NCI-H146 (cell line): Measurements from ENCODE around the gene TMEM108.
"Not testable (repeated sequence)": the region's sequence is repeated elsewhere in the genome, so short reads cannot be mapped to it uniquely, and the experiment has no call there.

Source experiments
- DNase-seq: peaks from one replicate; lab custom pipeline; 2025; lab: John Stamatoyannopoulos, UW

TMEM108 gene

DNA sequence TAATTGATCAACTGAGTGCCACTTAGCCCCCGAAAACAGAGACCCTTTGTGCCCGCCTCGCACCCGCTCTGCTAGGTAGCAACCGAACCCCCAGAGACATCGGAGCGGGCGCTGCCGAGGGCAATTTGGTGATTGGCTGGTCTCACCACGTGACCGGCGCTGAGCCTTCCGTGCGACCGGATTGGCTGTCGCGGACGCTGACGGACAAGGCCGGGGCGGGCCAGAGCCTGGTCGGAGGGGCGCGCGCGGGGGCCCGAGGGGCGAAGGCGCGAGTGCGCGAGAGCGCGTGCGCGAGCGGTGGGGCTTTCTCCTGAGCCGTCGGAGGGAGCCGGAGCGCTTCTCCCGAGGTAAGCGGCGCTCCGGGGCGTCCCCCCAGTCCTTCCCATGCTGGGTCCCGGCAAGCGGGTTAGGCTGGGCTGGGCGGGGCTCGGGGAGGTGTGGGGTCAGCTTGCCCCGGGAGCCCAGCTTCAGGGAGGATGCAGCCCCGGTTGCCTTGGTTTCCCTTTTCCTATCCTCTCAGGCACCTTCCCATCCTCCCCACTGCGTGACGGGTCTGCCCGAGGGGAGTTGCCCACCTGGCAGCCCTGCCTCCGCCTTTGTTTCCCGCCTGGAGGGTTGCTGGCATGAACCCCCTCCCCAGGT, at the start of gene TMEM108:
Gene TMEM108 (plus strand): TSS at position 303 of the 642 bp plus-strand sequence.
- DNase-seq, result peak; percentile 99

DNA sequence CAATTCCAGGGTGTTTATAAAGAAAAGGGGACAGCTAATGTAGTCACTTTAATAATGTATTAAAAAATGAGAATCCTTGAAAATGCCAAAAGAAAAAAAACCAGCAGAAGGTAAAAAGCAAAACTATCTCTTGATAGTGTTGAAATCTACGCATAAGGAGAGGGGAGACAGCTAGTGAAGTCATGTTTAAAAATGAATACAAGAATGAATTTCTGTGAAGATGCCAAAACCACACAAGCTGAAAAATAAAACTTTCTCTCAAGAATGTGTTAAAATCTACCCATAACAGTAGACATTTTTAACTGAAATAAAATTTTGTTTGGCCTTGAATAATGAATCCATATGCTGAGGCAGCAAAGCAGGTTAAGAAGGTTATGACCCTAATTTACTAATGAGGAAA, 42.2 kb upstream of the TMEM108 start:
- no peak for DNase-seq

GRCh38 chr3:132997404-132998185, 40.6 kb upstream of the TMEM108 start:
- no peak for DNase-seq

GRCh38 chr3:133005032-133005431, 33.2 kb upstream of the TMEM108 start:
- DNase-seq, result not testable (repeated sequence)

DNA sequence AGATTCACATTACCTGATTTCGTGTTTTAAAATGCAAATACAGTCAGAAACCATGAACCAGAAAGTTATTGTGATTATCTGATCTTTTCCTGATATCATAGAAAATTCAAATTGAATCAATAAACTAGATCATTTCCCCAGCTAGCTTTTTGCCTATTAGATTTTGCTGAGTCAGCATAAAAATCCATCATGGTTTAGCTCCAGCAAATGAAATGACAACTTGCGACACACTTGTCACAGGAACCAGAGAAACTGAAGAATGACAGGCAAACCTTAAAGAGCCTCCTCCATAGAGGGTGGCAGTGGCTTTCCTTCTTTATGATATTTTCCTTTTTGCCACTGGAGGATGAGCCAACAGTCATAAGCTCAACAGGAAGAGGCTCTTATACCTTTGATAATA, 30.6 kb upstream of the TMEM108 start:
- no peak for DNase-seq

- DNase-seq, result no peak
Observed at GRCh38 chr3:133014325-133014724, 23.9 kb upstream of the TMEM108 start.

DNA sequence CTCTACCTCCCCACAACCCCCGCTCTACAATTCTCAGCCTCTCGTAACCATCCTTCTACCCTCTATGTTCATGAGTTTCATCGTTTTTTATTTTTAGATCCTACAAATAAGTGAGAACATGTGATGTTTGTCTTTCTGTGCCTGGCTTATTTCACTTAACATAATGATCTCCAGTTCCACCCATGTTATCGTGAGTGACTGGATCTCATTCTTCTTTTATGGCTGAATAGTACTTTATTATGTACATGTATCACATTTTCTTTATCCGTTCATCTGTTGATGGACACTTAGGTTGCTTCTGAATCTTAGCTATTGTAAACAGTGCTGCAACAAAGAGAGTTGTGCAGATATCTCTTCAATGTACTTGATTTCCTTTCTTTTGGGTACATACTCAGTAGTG, 22.6 kb upstream of the TMEM108 start:
- not testable (repeated sequence) for DNase-seq

GRCh38 chr3:133016838-133017309, 21.3 kb upstream of the TMEM108 start:
- no peak for DNase-seq

GRCh38 chr3:133018921-133019320, 19.3 kb upstream of the TMEM108 start:
- DNase-seq, result no peak

DNA sequence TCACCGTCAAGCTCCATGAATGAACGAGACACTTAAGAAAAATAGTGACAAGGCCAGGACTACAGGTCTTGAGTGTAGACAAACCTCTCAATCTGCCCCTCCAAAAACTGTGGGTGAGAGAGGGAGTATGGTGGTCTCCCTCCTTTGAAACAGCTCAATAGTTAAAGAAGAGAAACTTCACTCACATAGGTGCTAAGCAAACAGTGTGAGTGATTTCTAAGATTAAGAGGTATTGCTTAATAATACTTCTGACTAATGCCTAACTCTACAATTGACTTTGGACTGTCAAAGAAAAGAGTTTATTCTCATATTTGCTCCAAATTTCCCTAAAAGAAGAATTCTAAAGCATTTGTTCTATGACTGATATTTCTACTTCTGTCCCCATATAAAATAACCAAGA, 17.0 kb upstream of the TMEM108 start:
- DNase-seq, result no peak

DNA sequence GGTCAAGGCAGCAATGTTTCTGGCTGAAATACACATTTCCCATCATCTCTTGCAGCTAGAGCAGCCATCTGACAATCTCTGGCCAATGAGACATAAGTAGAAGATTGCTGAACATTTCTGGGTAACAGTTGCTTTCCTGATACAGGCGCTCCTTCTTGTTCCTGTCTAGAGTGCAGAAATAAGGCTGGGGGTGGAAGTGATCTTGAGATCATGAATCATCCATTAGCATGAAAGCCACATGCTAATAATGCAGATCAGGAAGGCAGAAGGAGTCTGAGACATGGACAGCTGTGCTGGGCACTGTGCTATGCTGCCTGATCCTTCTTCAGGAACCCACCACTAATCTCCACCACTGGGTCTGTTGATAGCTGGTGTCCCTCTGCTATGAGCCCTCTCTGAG, 14.8 kb upstream of the TMEM108 start:
- no peak for DNase-seq

GRCh38 chr3:133025546-133025945, 12.6 kb upstream of the TMEM108 start:
- DNase-seq, result no peak

GRCh38 chr3:133032301-133032700, 5.9 kb upstream of the TMEM108 start:
- DNase-seq, result no peak

- DNase-seq, result peak; percentile 79
Observed at GRCh38 chr3:133037436-133037835, 755 bp upstream of the TMEM108 start.

GRCh38 chr3:133038731-133039375, 662 bp downstream of the TMEM108 start:
- peak; percentile 69 for DNase-seq

- peak; percentile 93 for DNase-seq
Observed at GRCh38 chr3:133040696-133041523, 2.7 kb downstream of the TMEM108 start.

DNA sequence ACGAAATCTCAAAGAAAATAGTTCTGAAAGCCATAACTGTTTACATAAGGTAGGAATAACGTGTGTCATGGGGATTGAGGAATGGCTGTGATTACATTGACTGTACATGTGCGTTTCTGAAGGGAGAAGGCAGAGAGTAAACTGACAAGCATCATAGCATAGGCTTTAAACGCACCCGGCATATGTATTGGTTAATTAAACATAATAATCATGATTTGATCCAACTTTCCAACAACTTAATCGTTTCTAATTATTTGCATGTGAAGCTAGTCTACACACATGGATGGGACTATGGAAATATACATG, 3.3 kb downstream of the TMEM108 start:
- DNase-seq, result no peak

GRCh38 chr3:133042778-133043177, 4.6 kb downstream of the TMEM108 start:
- no peak for DNase-seq

DNA sequence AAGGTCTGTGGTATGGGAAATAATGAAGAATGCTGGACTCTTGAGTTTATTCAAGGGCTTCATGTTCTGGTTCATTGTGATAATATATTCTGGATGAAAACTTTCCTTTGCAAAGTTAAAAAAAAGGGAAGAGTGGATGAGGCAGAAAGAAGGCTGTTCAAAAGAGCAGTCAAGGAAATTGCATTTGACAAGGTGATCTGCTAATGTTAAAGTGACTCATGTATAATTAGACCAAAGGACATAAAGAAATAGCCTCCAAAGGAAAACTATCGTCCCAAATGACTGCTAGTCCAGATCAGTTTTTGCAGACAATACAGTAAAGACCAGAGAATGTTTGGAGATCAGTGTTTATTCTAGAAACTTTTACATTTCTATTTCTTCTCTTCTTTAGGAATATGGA, 9.8 kb downstream of the TMEM108 start:
- DNase-seq, result no peak

- no peak for DNase-seq
Observed at GRCh38 chr3:133049491-133049890, 11.3 kb downstream of the TMEM108 start.

- DNase-seq, result no peak
Observed at GRCh38 chr3:133050891-133051290, 12.7 kb downstream of the TMEM108 start.

DNA sequence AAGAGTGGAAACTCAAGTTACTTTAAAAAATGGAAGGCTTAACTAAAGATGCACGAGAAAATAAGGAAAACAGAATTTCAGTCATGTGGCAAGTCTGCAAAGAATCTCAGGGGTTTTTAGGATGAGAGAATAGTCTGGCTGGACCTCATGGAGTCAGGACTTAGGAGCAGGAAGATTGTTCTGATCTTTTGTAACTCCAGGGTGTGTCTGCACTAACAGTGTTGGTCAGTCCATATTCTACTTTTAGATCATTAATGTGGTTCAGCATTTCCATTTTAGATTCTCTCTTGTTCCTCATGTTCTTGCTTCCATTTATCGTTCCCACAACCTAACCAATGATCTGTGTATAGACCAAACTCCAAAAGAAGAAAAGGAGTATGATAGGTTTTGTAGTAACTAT, 15.3 kb downstream of the TMEM108 start:
- DNase-seq, result no peak
